Activated gamma-delta T cell treated with Interleukin-2 at 50 U/mL for 16 hours (primary cell): Measurements from ENCODE around the gene PEX6.
A peak's percentile ranks its signal among the peaks of the same experiment; 100 is the strongest.

ENCODE experiments used
- DNase-seq: peaks from one replicate; pipeline ENCODE4 v3.0.0-alpha.2; 2020

The PEX6 gene

GRCh38 chr6:42929821-42930360 is 49.1 kb downstream of the PEX6 start:
- no peak for DNase-seq

GRCh38 chr6:42928986-42929820 is 49.8 kb downstream of the PEX6 start, which contains the start of gene CNPY3:
TSS of gene CNPY3 (plus strand) at chr6:42929480. CDS start at chr6:42929571, 91 bp downstream.
- peak; percentile 93 for DNase-seq

- DNase-seq, result no peak
Measured at GRCh38 chr6:42925248-42925857, 53.6 kb downstream of the PEX6 start.

GRCh38 chr6:42923666-42924065 is 55.3 kb downstream of the PEX6 start:
- no peak for DNase-seq

GRCh38 chr6:42921801-42922200 is 57.2 kb downstream of the PEX6 start:
- no peak for DNase-seq

- no peak for DNase-seq
Measured at GRCh38 chr6:42916288-42916687, 62.7 kb downstream of the PEX6 start.

GRCh38 chr6:42915732-42916131 is 63.2 kb downstream of the PEX6 start, which contains the start of gene PTCRA:
TSS of gene PTCRA (plus strand) at chr6:42916053. CDS start at chr6:42916070, 17 bp downstream.
- DNase-seq, result no peak

- DNase-seq, result no peak
Measured at GRCh38 chr6:42914546-42914945, 64.4 kb downstream of the PEX6 start.
